Liver (tissue), 3 donors: ENCODE data around the gene TMEM187.
A peak's percentile ranks its signal among the peaks of the same experiment; 100 is the strongest.

Experiments
- ATF3 ChIP-seq: IDR thresholded peaks from 2 replicates; pipeline ENCODE4 v1.6.1; 2016; ENCODE audit warnings: antibody characterized with exemption
- CTCF ChIP-seq: fragments of 150-350 bp; IDR thresholded peaks from 2 replicates; pipeline ENCODE4 v1.5.1; 2017; ENCODE audit warnings: improper control_type of control experiment, low read depth, low read length; ENCODE audit not compliant: missing input control
- EGR1 ChIP-seq, 2 donors: IDR thresholded peaks; 2 replicates each; pipeline ENCODE4 v1.6.1; 2016 to 2018; ENCODE audit warnings: antibody characterized with exemption in 2 of 2, low read depth in 2 of 2
- FOXA1 ChIP-seq: IDR thresholded peaks from 2 replicates; pipeline ENCODE4 v1.6.1; 2016; ENCODE audit warnings: antibody characterized with exemption
- GABPA ChIP-seq, 2 donors: IDR thresholded peaks in 1 of 2; conservative IDR thresholded peaks in 1 of 2; 2 replicates each; pipeline ENCODE4 v1.6.1; 2016; ENCODE audit warnings: antibody characterized with exemption in 2 of 2, mild to moderate bottlenecking in 1 of 2, moderate library complexity in 1 of 2
- HNF4G ChIP-seq: IDR thresholded peaks from 2 replicates; pipeline ENCODE4 v1.6.1; 2016; ENCODE audit warnings: antibody characterized with exemption
- JUND ChIP-seq, 2 donors: IDR thresholded peaks; 2 replicates each; pipeline ENCODE4 v1.6.1; 2016; ENCODE audit warnings: antibody characterized with exemption in 2 of 2
- MAX ChIP-seq: IDR thresholded peaks from 2 replicates; pipeline ENCODE4 v1.6.1; 2016; ENCODE audit warnings: antibody characterized with exemption
- RAD21 ChIP-seq, 2 donors: IDR thresholded peaks; 2 replicates each; pipeline ENCODE4 v1.6.1; 2016; ENCODE audit warnings: antibody characterized with exemption in 2 of 2, mild to moderate bottlenecking in 2 of 2
- REST ChIP-seq: IDR thresholded peaks from 2 replicates; pipeline ENCODE4 v1.6.1; 2016; ENCODE audit warnings: antibody characterized with exemption, mild to moderate bottlenecking
- RXRA ChIP-seq, 2 donors: IDR thresholded peaks; 2 replicates each; pipeline ENCODE4 v1.6.1; 2017 to 2018; ENCODE audit warnings: antibody characterized with exemption in 2 of 2, mild to moderate bottlenecking in 1 of 2
- TAF1 ChIP-seq: conservative IDR thresholded peaks from 2 replicates; pipeline ENCODE4 v1.6.1; 2016; ENCODE audit warnings: antibody characterized with exemption, mild to moderate bottlenecking
- YY1 ChIP-seq: IDR thresholded peaks from 2 replicates; pipeline ENCODE4 v1.6.1; 2016; ENCODE audit warnings: antibody characterized with exemption, mild to moderate bottlenecking
- ZBTB33 ChIP-seq: IDR thresholded peaks from 2 replicates; pipeline ENCODE4 v1.6.1; 2016; ENCODE audit warnings: antibody characterized with exemption
- donor health status: healthy.
- donor health status: healthy.

- TF ChIP-seq CTCF (peak; percentile 93), ATF3 (no peak), JUND (IDR thresholded peaks at IDR 0.05) (no peak), TAF1 (no peak), MAX (no peak), YY1 (no peak), REST (no peak), RXRA (IDR thresholded peaks at IDR 0.05) (no peak), RAD21 (IDR thresholded peaks at IDR 0.05) (peak; percentile 78 to 94), EGR1 (IDR thresholded peaks at IDR 0.05; ENCODE audit: low read depth in 2 of 2) (no peak), HNF4G (no peak), ZBTB33 (no peak), FOXA1 (no peak), GABPA (IDR thresholded peaks at IDR 0.05 in 1 of 2, conservative IDR thresholded peaks at IDR 0.05 in 1 of 2) (no peak)
These were observed 19.2 kb upstream of the TMEM187 start for GRCh38 chrX:153953342-153953830.
